ENCODE data around the gene ZNF143.

ZNF143 gene

DNA sequence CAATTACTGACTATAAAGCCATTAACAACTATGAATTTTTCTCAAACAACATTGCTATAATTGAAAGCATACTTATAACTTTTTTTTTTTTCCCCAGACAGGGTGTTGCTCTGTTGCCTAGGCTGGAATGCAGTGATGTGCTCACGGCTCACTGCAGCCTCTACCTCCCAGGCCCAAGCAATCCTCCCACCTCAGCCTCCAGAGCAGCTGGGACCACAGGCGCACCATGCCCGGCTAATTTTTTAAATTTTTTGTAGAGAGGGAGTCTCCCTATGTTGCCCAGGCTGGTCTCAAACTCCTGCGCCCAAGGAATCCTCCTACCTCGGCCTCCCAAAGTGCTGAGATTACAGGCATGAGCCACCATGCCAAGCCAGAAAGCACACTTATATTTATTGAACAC is 106.6 kb downstream of the ZNF143 start:
- TF ChIP-seq, protein P1, sequence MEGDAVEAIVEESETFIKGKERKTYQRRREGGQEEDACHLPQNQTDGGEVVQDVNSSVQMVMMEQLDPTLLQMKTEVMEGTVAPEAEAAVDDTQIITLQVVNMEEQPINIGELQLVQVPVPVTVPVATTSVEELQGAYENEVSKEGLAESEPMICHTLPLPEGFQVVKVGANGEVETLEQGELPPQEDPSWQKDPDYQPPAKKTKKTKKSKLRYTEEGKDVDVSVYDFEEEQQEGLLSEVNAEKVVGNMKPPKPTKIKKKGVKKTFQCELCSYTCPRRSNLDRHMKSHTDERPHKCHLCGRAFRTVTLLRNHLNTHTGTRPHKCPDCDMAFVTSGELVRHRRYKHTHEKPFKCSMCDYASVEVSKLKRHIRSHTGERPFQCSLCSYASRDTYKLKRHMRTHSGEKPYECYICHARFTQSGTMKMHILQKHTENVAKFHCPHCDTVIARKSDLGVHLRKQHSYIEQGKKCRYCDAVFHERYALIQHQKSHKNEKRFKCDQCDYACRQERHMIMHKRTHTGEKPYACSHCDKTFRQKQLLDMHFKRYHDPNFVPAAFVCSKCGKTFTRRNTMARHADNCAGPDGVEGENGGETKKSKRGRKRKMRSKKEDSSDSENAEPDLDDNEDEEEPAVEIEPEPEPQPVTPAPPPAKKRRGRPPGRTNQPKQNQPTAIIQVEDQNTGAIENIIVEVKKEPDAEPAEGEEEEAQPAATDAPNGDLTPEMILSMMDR (IDR thresholded peaks at IDR 0.05; ENCODE audit: insufficient read depth, missing control alignments): no peak
- no peak for FAIRE-seq
- DNase-seq (ENCODE audit: insufficient read length, low spot score): no peak

DNA sequence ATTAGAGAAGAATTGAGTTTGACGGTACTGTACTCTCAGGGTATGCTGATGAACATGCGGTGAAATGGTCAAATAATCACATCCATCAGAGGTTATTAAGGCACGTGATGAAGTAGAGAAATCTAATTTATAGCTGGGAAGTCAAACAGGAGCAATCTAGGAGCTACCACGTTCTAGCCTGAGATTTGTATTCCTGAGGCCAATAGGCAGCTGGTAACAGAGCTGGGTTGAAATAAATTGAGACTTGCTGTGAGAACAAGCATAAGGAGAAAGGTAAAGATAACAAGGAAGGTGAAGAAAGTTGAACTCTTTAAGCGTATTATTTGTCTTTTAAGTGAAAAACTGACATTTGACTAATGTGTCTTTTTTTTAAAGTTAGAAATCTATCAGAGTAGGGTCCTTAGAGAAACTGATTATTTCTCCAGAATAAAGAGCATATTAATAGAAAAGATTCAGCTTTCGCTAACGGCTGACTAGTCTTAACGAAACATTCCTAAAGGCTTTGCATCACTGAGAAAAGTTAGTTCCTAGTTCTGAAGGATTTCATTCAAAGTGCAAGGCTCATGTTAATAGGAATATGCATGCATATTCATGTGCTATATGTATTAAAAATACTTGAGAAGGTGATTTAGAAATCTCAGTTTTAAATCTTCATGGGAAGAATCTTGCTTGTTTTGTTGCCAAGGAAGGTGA is 107.5 kb downstream of the ZNF143 start:
- TF ChIP-seq, protein P1 (IDR thresholded peaks at IDR 0.05; ENCODE audit: insufficient read depth, missing control alignments): no peak
- no peak for DNase-seq (ENCODE audit: insufficient read length, low spot score)
- no peak for FAIRE-seq

DNA sequence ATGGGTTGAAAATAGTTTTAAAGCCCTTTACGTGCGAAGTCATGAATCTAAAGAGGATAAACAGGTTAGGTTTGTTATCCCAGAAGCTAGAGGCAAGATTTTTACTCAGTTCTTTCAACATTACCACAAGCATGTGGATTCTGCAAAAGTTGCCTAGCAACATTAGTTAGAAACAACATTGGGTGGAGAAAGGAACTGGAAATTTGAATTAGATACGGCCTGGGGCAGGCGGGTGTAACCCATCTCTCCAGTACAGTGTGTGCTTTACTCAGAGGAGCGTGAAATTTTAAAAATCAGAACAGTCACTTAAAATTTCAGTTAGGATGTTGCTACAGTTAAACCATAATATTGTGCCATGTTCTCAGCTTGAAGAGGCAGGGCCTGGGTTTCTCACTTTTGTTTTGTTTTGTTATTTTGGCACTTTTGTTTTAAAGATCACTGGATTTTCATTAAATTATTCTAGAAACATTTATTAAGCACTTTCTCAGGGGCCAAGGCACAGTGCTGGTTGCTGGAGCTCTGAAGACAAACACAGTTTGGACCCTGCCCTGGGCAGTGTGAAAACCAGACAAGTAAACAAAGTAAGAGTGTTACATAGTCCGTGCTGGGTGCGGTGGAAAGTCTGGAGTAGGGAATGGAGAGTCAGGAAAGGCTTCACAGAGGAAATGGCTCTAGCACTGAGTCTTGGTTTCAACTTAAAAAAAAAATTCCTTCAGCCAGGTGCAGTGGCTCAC is 108.2 kb downstream of the ZNF143 start:
- TF ChIP-seq, protein P1 (IDR thresholded peaks at IDR 0.05; ENCODE audit: insufficient read depth, missing control alignments): no peak
- FAIRE-seq: no peak
- DNase-seq (ENCODE audit: insufficient read length, low spot score): no peak

DNA sequence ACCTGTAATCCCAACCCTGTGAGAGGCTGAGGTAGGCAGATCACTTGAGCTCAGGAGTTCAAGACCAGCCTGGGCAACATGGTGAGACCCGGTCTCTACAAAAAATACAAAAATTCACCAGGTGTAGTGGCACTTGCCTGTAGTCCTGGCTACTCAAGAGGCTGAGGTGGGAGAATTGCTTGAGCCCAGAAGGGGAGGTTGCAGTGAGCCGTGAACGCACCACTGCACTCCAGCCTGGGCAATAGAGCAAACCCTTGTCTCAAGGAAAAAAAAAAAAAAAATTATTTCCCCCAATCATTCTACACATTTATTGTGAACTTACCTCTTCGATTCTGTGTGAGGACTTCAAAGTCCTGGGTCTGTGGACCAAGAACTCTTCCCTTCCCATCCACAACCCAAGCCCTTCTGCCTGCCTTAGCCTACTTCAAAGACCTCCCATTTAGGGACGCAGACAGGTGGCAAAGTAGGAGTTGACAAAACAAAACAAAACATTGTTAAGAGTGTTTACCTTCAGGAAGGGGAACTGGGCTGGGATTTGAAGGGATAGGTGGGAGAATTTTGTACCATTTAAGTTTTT is 108.9 kb downstream of the ZNF143 start:
- no peak for FAIRE-seq
- TF ChIP-seq, protein P1 (IDR thresholded peaks at IDR 0.05; ENCODE audit: insufficient read depth, missing control alignments): no peak
- no peak for DNase-seq (ENCODE audit: insufficient read length, low spot score)

DNA sequence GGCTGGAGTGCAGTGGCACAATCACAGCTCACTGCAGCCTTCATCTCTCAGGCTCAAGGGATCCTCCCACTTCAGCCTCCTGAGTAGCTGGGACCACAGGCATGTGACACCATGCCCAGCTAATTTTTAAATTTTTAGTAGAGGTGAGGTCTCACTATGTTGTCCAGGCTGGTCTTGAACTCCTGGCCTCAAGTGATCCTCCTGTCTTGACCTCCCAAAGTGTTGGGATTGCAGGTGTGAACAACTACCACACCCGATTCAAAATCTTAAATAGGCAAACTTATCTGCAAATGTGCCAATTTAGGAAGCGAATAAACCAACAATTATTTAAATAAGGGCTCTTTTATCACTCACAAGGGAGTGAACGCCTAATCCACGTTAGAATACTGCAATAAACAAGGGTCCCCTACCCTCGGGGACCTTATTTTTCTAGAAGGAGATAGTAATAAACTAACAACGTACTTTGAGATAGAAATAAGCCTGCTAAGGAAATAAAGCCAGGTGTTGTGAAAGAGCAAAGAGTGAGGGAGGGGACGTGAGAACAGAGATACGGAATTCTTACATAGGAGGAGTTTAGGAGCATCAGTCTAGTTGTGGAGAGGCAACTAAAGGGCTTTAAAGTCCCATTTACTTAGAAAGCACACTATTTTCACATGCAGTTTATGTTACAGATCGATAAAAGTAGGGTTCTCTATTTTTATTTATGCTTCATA is 109.7 kb downstream of the ZNF143 start:
- TF ChIP-seq, protein P1 (IDR thresholded peaks at IDR 0.05; ENCODE audit: insufficient read depth, missing control alignments): no peak
- FAIRE-seq: no peak

DNA sequence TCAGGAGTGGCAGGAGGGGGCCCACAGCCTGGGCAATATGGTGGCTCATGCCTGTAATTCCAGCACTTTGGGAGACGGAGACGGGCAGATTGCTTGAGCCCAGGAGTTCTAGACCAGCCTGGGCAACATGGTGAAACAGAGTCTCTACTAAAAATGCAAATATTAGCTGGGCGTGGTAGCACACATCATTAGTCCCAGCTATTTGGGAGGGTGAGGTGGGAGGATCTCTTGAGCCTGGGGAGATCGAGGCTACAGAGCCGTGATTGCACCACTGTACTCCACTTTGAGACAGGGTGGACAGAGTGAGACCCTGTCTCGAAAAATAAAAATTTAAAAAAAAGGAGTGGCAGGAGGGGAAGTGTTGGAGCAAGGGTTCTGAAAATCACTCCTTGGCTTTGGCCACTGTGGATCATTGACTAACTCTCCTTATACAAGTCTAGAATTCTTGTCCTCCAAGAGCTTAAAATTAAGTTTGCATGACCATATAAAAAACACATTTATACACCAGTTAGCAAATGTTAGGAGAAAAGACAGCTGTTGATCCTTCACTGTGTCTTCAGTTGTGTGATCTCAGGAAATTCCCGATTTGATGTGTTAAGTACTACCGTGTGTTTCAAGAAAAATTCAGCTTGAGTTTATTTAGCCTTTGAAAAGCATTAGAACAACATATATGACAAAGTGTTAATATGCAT is 110.4 kb downstream of the ZNF143 start:
- DNase-seq (ENCODE audit: insufficient read length, low spot score) (no peak), FAIRE-seq (no peak)
- TF ChIP-seq, protein P1 (IDR thresholded peaks at IDR 0.05; ENCODE audit: insufficient read depth, missing control alignments): no peak

More for the DNA sequence above, 109.7 kb downstream of the ZNF143 start:
- no peak for DNase-seq (ENCODE audit: insufficient read length, low spot score)

All from D721Med (cell line).